Loucy (cell line): ENCODE results near the gene INAFM2.

ENCODE experiments used
- H2AFZ ChIP-seq: fragments of 200-600 bp; sonication (generic); 2 replicates; pipeline ENCODE4 v1.6.0; 2016; ENCODE audit warnings: antibody characterized with exemption, mild to moderate bottlenecking, low read length, moderate library complexity
- H3F3A ChIP-seq: fragments of 200-600 bp; 2 replicates; pipeline ENCODE4 v1.6.0; 2016; ENCODE audit warnings: antibody characterized with exemption, low read depth, mild to moderate bottlenecking
- H3K27me3 ChIP-seq: fragments of 200-600 bp; sonication (generic); 2 replicates; pipeline ENCODE4 v1.6.1; 2014; ENCODE audit warnings: low read length, mild to moderate bottlenecking; ENCODE audit not compliant: insufficient read depth, poor library complexity, severe bottlenecking
- H3K36me3 ChIP-seq: fragments of 200-600 bp; sonication (generic); 2 replicates; pipeline ENCODE4 v1.6.1; 2016; ENCODE audit warnings: low read length; ENCODE audit not compliant: insufficient read depth
- H3K4me1 ChIP-seq: fragments of 200-600 bp; sonication (generic); 2 replicates; pipeline ENCODE4 v1.5.1; 2014; ENCODE audit warnings: low read length, mild to moderate bottlenecking; ENCODE audit not compliant: insufficient read depth, poor library complexity, severe bottlenecking
- H3K4me2 ChIP-seq: fragments of 200-600 bp; sonication (generic); 2 replicates; pipeline ENCODE4 v1.6.0; 2014; ENCODE audit warnings: antibody characterized with exemption, low read length, low read depth, mild to moderate bottlenecking; ENCODE audit not compliant: poor library complexity, severe bottlenecking
- H3K4me3 ChIP-seq: fragments of 200-600 bp; sonication (generic); 2 replicates; pipeline ENCODE4 v1.5.1; 2014; ENCODE audit warnings: low read length, mild to moderate bottlenecking, mixed read lengths; ENCODE audit not compliant: poor library complexity, severe bottlenecking
- H3K79me2 ChIP-seq: fragments of 200-600 bp; sonication (generic); 2 replicates; pipeline ENCODE4 v1.6.1; 2014; ENCODE audit warnings: low read length; ENCODE audit not compliant: insufficient read depth
- H3K9ac ChIP-seq: fragments of 200-600 bp; sonication (generic); 2 replicates; pipeline ENCODE4 v1.6.0; 2014; ENCODE audit warnings: mild to moderate bottlenecking, low read depth, low read length, moderate library complexity; ENCODE audit not compliant: poor library complexity, severe bottlenecking
- H3K9me2 ChIP-seq: fragments of 200-600 bp; sonication (generic); replicated peaks from 2 replicates; pipeline ENCODE4 v1.6.1; 2016; ENCODE audit warnings: low read depth, low read length, mixed read lengths
- H3K9me3 ChIP-seq: fragments of 200-600 bp; sonication (generic); 2 replicates; pipeline ENCODE4 v1.6.1; 2014; ENCODE audit warnings: mild to moderate bottlenecking, antibody characterized with exemption, low read length, low read depth; ENCODE audit not compliant: insufficient read depth
- H4K20me1 ChIP-seq: fragments of 200-600 bp; sonication (generic); 2 replicates; pipeline ENCODE4 v1.6.0; 2014; ENCODE audit warnings: antibody characterized with exemption, low read length, mild to moderate bottlenecking; ENCODE audit not compliant: insufficient read depth, poor library complexity, severe bottlenecking
- EZH2phosphoT487 ChIP-seq: fragments of 200-600 bp; IDR thresholded peaks from 2 replicates; pipeline ENCODE4 v1.6.1; 2018; ENCODE audit warnings: antibody characterized with exemption, mild to moderate bottlenecking, moderate library complexity, borderline replicate concordance
- TF ChIP-seq, protein P1 (sequence below): fragments of 200-600 bp; sonication (generic); conservative IDR thresholded peaks from 2 replicates; pipeline ENCODE4 v1.5.1; 2014; ENCODE audit warnings: mild to moderate bottlenecking, antibody characterized with exemption, low read length

Gene INAFM2

DNA sequence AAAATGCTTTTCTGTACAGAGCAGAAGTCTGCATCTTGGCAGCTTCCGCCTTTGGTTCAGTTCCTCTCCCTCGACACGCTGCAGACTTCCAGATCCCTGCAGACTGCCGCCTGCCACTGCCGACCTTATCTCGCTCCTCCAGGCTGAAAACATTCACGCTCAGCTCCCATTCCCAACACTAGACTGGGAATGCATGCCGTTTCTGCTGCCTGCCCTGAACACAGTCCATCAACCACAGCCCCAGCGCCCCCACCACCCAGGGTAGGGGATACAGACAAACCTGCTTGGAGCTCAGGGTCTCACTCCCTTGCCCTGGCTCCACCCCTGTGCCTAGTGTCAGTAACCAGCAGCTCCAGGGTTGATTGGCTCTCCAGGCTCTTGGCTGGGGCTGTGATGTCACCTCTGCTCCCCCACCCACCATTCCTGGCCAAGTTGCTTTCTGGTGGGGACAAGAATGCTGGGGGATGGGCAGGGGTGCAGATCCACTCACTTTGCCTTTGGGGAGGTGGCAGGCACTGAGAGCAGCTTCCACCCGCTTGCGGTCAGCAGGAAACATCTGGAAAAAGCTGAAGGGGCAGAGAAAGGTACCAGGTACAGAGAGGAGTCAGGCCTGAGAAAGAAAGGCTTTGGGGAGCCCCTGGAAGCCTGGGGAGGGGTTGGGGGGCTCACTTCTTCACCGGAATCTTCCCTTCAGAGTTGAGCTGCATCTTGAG lies 21.9 kb upstream of the INAFM2 start:
- H2AFZ ChIP-seq, result no peak overlapping the region
- H3K9ac ChIP-seq, result no peak overlapping the region
- H3K4me1 ChIP-seq, result peaks cover 31% of the 10 kb centered on the region
- H3K27me3 ChIP-seq, result no peaks in the 10 kb centered on the region
- no peaks in the 10 kb centered on the region for H3K9me2 ChIP-seq
- peaks cover 11% of the 10 kb centered on the region for H4K20me1 ChIP-seq
- peaks cover 5% of the 10 kb centered on the region; the same call in 1 of the 2 replicates for H3K9me3 ChIP-seq
- H3K36me3 ChIP-seq, result peaks cover 30% of the 10 kb centered on the region; the same call in 1 of the 2 replicates
- peaks cover 45% of the 10 kb centered on the region for H3K79me2 ChIP-seq
- no peak overlapping the region for H3K4me3 ChIP-seq
- H3F3A ChIP-seq, result no peaks in the 10 kb centered on the region
- TF ChIP-seq, protein P1, sequence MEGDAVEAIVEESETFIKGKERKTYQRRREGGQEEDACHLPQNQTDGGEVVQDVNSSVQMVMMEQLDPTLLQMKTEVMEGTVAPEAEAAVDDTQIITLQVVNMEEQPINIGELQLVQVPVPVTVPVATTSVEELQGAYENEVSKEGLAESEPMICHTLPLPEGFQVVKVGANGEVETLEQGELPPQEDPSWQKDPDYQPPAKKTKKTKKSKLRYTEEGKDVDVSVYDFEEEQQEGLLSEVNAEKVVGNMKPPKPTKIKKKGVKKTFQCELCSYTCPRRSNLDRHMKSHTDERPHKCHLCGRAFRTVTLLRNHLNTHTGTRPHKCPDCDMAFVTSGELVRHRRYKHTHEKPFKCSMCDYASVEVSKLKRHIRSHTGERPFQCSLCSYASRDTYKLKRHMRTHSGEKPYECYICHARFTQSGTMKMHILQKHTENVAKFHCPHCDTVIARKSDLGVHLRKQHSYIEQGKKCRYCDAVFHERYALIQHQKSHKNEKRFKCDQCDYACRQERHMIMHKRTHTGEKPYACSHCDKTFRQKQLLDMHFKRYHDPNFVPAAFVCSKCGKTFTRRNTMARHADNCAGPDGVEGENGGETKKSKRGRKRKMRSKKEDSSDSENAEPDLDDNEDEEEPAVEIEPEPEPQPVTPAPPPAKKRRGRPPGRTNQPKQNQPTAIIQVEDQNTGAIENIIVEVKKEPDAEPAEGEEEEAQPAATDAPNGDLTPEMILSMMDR, result no peak
- TF ChIP-seq EZH2phosphoT487, result no peak
- H3K4me2 ChIP-seq, result no peak overlapping the region

DNA sequence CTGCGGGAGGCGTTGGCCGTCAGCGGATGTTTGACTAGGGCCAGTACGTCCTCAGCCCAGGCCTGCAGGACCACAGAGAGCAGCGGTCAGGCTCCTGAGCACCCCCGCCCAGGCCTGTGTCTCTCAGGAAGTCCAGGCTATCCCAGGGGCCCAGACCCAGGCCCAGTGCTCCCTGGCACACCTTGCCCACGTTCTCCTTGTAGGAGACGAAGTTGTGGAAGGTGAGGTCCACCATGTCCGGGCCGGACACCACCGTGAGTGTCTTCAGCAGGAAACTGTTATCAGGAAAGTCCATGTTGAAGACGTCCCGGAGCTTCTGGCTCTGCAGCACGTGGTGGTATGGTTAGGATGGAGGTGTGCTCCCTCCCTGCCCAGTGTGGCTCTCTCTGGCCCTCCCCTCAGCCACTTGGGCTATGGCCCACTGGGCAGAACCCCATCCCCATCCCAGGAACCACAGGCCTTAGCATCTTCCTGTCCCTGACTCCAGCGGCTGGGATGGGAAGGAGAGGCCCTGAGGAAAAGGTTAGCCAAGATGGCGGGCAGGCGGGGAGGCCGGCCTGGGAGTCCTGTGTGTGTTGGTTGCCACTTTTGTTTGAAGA lies 21.1 kb upstream of the INAFM2 start:
- H2AFZ ChIP-seq, result no peak overlapping the region
- peaks cover 5% of the 10 kb centered on the region; the same call in 1 of the 2 replicates for H3K9me3 ChIP-seq
- peaks cover 53% of the 10 kb centered on the region for H3K79me2 ChIP-seq
- H4K20me1 ChIP-seq, result peaks cover 11% of the 10 kb centered on the region
- H3K9me2 ChIP-seq, result no peaks in the 10 kb centered on the region
- no peak overlapping the region for H3K9ac ChIP-seq
- H3K4me3 ChIP-seq, result no peak overlapping the region
- H3K4me1 ChIP-seq, result peaks cover 39% of the 10 kb centered on the region
- peaks cover 30% of the 10 kb centered on the region; the same call in 1 of the 2 replicates for H3K36me3 ChIP-seq
- H3K27me3 ChIP-seq, result no peaks in the 10 kb centered on the region
- TF ChIP-seq, protein P1, result no peak
- no peak overlapping the region for H3K4me2 ChIP-seq
- H3F3A ChIP-seq, result no peaks in the 10 kb centered on the region

DNA sequence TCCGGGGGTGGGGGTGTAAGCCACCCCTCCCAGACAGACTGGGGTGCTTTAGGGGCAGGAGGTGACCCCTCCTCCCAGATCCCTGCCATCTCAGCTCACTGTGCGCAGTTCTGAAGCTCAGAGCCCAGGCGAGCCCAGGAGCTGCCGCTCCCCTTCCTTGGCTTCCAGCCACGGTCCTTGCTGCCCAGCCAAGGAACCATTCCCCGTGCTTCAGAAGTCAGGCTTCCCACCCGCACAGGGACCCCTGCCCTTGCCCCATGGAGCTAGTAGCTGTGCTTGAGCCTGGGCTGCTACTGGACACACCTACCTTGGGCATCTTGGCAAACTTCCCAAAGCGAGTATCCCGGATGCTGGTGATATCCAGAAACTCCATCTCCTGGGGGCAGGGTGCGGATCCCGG lies 20.5 kb upstream of the INAFM2 start:
- Histone ChIP-seq H3K4me1 (peaks cover 40% of the 10 kb centered on the region), H3K27me3 (no peaks in the 10 kb centered on the region), H3F3A (no peaks in the 10 kb centered on the region), H3K9me2 (no peaks in the 10 kb centered on the region), H3K4me3 (no peak overlapping the region), H3K36me3 (peaks cover 30% of the 10 kb centered on the region; the same call in 1 of the 2 replicates), H3K79me2 (peaks cover 54% of the 10 kb centered on the region), H2AFZ (no peak overlapping the region), H3K4me2 (peak overlapping the region; percentile 97), H3K9me3 (peaks cover 5% of the 10 kb centered on the region; the same call in 1 of the 2 replicates), H3K9ac (no peak overlapping the region), H4K20me1 (peaks cover 11% of the 10 kb centered on the region)
- no peak for TF ChIP-seq EZH2phosphoT487
- TF ChIP-seq, protein P1, result no peak
